Urinary bladder (tissue), 4 donors: Measurements from ENCODE around the gene ANXA6. TPM values are rescaled to one million over a fixed set of nuclear protein-coding genes. Genes with fewer than 3 reads are reported as not detected.

ENCODE experiments used
- DNase-seq: peaks from one replicate; pipeline ENCODE4 v3.0.0-alpha.2; 2015; ENCODE audit errors: extremely low spot score
- H3K27ac ChIP-seq: one replicate; pipeline ENCODE4 v1.5.1; 2013; ENCODE audit warnings: low read depth, mild to moderate bottlenecking, moderate library complexity
- H3K36me3 ChIP-seq: one replicate; pipeline ENCODE4 v1.6.1; 2013; ENCODE audit warnings: mild to moderate bottlenecking, moderate library complexity; ENCODE audit not compliant: insufficient read depth
- H3K4me1 ChIP-seq: one replicate; pipeline ENCODE4 v1.6.1; 2013; ENCODE audit warnings: mild to moderate bottlenecking, moderate library complexity; ENCODE audit not compliant: insufficient read depth
- H3K4me3 ChIP-seq: one replicate; pipeline ENCODE4 v1.5.1; 2013; ENCODE audit warnings: low read depth, low read length
- WGBS: extraction: QIAGEN DNeasy Blood & Tissue Kit; methylation state at CpG from one replicate; pipeline ENCODE4 v1.1.7; 2013; 5-methylcytosine and 5-hydroxymethylcytosine counted together
- polyA plus RNA-seq: library from polyadenylated mRNA; stranded (reverse); fragments of 200-250 nt; gene quantifications from one replicate; pipeline ENCODE4 v1.2.3, GENCODE V29; 2013
- total RNA-seq: library from RNA; depleted of rRNA; stranded (reverse); fragments of >200 nt; gene quantifications from one replicate; pipeline ENCODE4 v1.2.3, GENCODE V29; 2014
- donor health status: healthy with polysubstance abuse.
- donor health status: healthy.

ANXA6 gene
- total and polyA plus RNA-seq, 2 donors, result 275 to 426 TPM

- Histone ChIP-seq H3K4me3 (no peak overlapping the region), H3K36me3 (no peaks in the 10 kb centered on the region), H3K27ac (no peak overlapping the region), H3K4me1 (no peaks in the 10 kb centered on the region)
- WGBS, result 92% methylated on average over 14 of the region's 14 CpGs
- DNase-seq, result no peak
These were observed 34.8 kb downstream of the ANXA6 start for GRCh38 chr5:151122828-151123227.

DNA sequence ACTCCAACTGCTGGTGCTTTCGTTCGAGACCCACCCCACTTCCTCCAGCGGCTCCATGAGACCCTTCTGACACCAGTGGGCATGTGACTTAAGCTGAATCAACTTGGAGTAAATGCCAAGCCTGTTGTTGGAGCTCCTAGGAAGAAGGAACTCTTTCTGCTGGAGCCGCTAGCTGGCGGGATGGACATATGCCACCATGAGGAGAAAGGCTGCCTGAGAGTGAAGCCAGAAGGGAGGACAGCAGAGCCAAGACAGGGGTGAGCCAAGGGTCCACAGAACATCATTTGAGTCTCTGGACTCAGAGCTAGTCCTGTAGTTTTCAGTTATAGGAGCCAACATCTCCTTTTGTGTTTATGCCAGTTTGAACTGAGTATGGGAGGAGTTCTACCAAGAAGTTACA is 35.9 kb downstream of the ANXA6 start:
- 63% methylated on average over 5 of the region's 5 CpGs for WGBS
- H3K4me1 ChIP-seq, result no peaks in the 10 kb centered on the region
- H3K27ac ChIP-seq, result no peak overlapping the region
- no peaks in the 10 kb centered on the region for H3K36me3 ChIP-seq
- H3K4me3 ChIP-seq, result no peak overlapping the region
- no peak for DNase-seq

- Histone ChIP-seq H3K4me1 (no peaks in the 10 kb centered on the region), H3K36me3 (no peaks in the 10 kb centered on the region), H3K27ac (no peak overlapping the region), H3K4me3 (no peak overlapping the region)
- 96% methylated on average over 2 of the region's 2 CpGs for WGBS
- no peak for DNase-seq
These were observed 36.5 kb downstream of the ANXA6 start for GRCh38 chr5:151121095-151121494.

- WGBS, result 70% methylated on average over 7 of the region's 7 CpGs
- Histone ChIP-seq H3K4me1 (no peaks in the 10 kb centered on the region), H3K36me3 (no peaks in the 10 kb centered on the region)
These were observed 38.5 kb downstream of the ANXA6 start for GRCh38 chr5:151118913-151119575.

GRCh38 chr5:151115272-151115905 is 42.2 kb downstream of the ANXA6 start:
- H3K27ac ChIP-seq, result no peak overlapping the region
- no peak overlapping the region for H3K4me3 ChIP-seq
- H3K36me3 ChIP-seq, result no peaks in the 10 kb centered on the region
- H3K4me1 ChIP-seq, result no peaks in the 10 kb centered on the region
- whole genome bisulfite sequencing, result 6% methylated on average over 7 of the region's 7 CpGs
- DNase-seq, result no peak

More at GRCh38 chr5:151118913-151119575, 38.5 kb downstream of the ANXA6 start:
- H3K27ac ChIP-seq, result no peak overlapping the region
- DNase-seq, result no peak
- no peak overlapping the region for H3K4me3 ChIP-seq

DNA sequence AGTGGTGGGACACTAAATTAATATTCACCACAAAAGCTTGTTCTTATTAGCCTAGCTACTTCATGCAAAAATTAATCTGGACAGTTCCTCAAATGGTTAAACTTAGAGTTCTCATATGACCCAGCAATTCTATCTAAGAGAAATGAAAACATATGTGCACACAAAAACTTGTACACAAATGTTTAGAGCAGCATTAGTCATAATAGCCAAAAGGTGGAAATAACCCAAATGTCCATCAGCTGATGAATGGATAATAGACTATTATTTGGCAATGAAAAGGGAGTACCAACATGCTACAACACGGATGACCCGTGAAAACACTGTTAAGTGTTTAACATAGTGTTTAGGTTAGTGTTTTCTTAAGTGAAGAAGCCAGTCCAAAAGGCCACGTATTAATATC is 43.9 kb downstream of the ANXA6 start:
- no peak for DNase-seq
- H3K27ac ChIP-seq, result no peak overlapping the region
- H3K4me3 ChIP-seq, result no peak overlapping the region
- H3K4me1 ChIP-seq, result no peaks in the 10 kb centered on the region
- WGBS, result 74% methylated on average over 3 of the region's 3 CpGs
- H3K36me3 ChIP-seq, result no peaks in the 10 kb centered on the region

- Histone ChIP-seq H3K4me3 (no peak overlapping the region), H3K36me3 (no peaks in the 10 kb centered on the region), H3K27ac (no peak overlapping the region), H3K4me1 (no peaks in the 10 kb centered on the region)
- WGBS, result 98% methylated on average over 3 of the region's 3 CpGs
- no peak for DNase-seq
These were observed 46.6 kb downstream of the ANXA6 start for GRCh38 chr5:151110992-151111391.

DNA sequence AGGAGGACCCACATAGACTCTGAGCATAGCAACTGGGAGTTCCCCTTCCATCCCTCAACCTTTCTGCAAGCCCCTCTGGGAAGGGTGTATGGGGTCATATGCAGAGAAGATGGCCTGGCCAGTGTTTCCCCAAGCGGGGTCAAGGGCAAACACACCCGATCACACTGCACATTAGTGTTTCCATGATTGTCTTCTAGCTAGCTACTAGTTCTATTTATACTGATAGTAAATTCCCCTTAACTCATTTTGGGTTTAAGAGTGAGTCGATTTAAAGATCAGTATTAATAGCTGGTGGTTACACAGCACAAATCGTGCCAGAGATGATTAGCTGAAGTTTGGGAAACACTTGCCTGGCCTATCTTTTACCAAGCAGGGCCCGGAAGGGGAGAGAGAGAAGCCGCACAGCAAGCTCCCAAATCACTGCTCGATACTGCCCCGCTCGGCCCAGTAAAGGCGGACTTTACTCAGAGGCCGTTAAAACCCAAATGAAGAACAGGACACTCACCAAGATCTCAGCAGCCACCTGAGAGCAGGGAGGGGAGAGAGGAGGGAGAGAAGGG is 47.4 kb downstream of the ANXA6 start:
- 91% methylated on average over 11 of the region's 11 CpGs for WGBS
- H3K36me3 ChIP-seq, result no peaks in the 10 kb centered on the region
- H3K4me3 ChIP-seq, result no peak overlapping the region
- no peak for DNase-seq
- H3K27ac ChIP-seq, result no peak overlapping the region
- H3K4me1 ChIP-seq, result no peaks in the 10 kb centered on the region

GRCh38 chr5:151108566-151108965 is 49.0 kb downstream of the ANXA6 start:
- Histone ChIP-seq H3K27ac (no peak overlapping the region), H3K36me3 (no peaks in the 10 kb centered on the region)
- 46% methylated on average over 8 of the region's 8 CpGs for WGBS

GRCh38 chr5:151107738-151108520 is 49.6 kb downstream of the ANXA6 start:
- Histone ChIP-seq H3K36me3 (no peaks in the 10 kb centered on the region), H3K4me1 (no peaks in the 10 kb centered on the region), H3K27ac (no peak overlapping the region), H3K4me3 (no peak overlapping the region)
- no peak for DNase-seq
- 65% methylated on average over 11 of the region's 11 CpGs for WGBS

More at GRCh38 chr5:151108566-151108965, 49.0 kb downstream of the ANXA6 start:
- H3K4me1 ChIP-seq, result no peaks in the 10 kb centered on the region
- no peak for DNase-seq
- H3K4me3 ChIP-seq, result no peak overlapping the region

DNA sequence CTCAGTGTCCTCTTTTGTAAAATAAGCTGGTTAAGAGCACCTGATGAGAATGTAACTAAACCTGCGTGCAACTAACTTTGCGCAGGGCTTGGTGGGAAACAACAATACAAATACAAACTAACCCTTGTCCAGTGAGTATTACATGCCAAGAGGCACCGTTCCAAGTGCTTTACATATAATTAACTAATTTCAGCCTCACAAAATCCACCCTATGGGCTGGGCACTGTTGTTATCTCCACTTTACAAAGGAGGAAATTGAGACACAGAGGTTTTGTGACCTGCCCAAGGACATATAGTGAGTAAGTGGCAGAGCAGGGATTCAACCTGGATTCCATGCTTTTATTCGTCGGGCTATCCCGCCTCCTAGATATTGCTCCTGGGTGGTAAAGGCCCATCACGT is 50.5 kb downstream of the ANXA6 start:
- DNase-seq, result no peak
- Histone ChIP-seq H3K36me3 (no peaks in the 10 kb centered on the region), H3K4me3 (no peak overlapping the region), H3K27ac (no peak overlapping the region), H3K4me1 (no peaks in the 10 kb centered on the region)
- 89% methylated on average over 7 of the region's 7 CpGs for WGBS

GRCh38 chr5:151106509-151106908 is 51.1 kb downstream of the ANXA6 start:
- Histone ChIP-seq H3K36me3 (no peaks in the 10 kb centered on the region), H3K27ac (no peak overlapping the region), H3K4me3 (no peak overlapping the region), H3K4me1 (no peaks in the 10 kb centered on the region)
- DNase-seq, result no peak
- WGBS, result 94% methylated on average over 2 of the region's 2 CpGs

GRCh38 chr5:151106043-151106442 is 51.5 kb downstream of the ANXA6 start:
- no peaks in the 10 kb centered on the region for H3K4me1 ChIP-seq
- WGBS, result 86% methylated on average over 5 of the region's 5 CpGs
- H3K4me3 ChIP-seq, result no peak overlapping the region
- no peak for DNase-seq
- H3K27ac ChIP-seq, result no peak overlapping the region
- H3K36me3 ChIP-seq, result no peaks in the 10 kb centered on the region

GRCh38 chr5:151105561-151105960 is 52.0 kb downstream of the ANXA6 start:
- no peak for DNase-seq
- no peak overlapping the region for H3K4me3 ChIP-seq
- H3K4me1 ChIP-seq, result no peaks in the 10 kb centered on the region
- 66% methylated on average over 2 of the region's 2 CpGs for WGBS
- H3K36me3 ChIP-seq, result no peaks in the 10 kb centered on the region
- no peak overlapping the region for H3K27ac ChIP-seq
